ENCODE results near the gene MIDN.

GRCh38 chr19:1220976-1221903 is 27.1 kb upstream of the MIDN start:
- no peak for TF ChIP-seq POLR2AphosphoS5 (IDR thresholded peaks at IDR 0.05; ENCODE audit: low read depth, low read length)
- TF ChIP-seq POLR2A (IDR thresholded peaks at IDR 0.05; ENCODE audit: low read depth, low read length), result no peak
- no peak for TF ChIP-seq POU2F2 (IDR thresholded peaks at IDR 0.05; ENCODE audit: low read depth, low read length)
- TF ChIP-seq SPI1 (IDR thresholded peaks at IDR 0.05; ENCODE audit: low read depth, low read length), result no peak
- no peak for TF ChIP-seq TAF1 (IDR thresholded peaks at IDR 0.05; ENCODE audit: low read depth, low read length)

All from GM12891 (cell line).